ENCODE results near the gene ANK3.

The ANK3 gene

GRCh38 chr10:60291344-60291930 lies 98.2 kb downstream of the ANK3 start:
- no peak for DNase-seq (ENCODE audit: low read depth)

GRCh38 chr10:60290558-60290957 lies 99.1 kb downstream of the ANK3 start:
- no peak for TF ChIP-seq CTCF (IDR thresholded peaks at IDR 0.05; ENCODE audit: insufficient read depth, low read depth, low read length, missing control alignments)
- no peak overlapping the region for H3K4me3 ChIP-seq (ENCODE audit: low read depth, low read length)
- DNase-seq (ENCODE audit: low read depth) = no peak

More at GRCh38 chr10:60291344-60291930, 98.2 kb downstream of the ANK3 start:
- H3K4me3 ChIP-seq (ENCODE audit: low read depth, low read length) = no peak overlapping the region
- TF ChIP-seq CTCF (IDR thresholded peaks at IDR 0.05; ENCODE audit: insufficient read depth, low read depth, low read length, missing control alignments) = no peak

DNA sequence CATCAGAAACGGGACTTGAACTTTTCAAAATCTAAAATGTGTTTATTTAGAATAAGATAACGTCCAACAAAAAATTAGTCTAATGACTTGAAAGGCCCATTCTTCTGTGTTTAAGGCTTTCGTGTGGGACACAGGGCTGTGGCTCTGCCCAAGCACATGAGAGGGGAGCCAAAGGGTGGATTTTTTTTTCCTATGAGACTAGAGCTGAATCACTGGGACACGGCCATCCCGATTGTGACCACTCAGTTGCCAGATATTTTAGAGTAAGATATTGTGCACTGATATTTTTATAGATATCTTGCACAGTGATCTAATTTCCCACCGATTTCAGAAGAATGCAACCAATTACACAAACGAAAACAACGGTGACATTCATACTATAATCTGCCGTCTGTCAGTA lies 99.9 kb downstream of the ANK3 start:
- no peak for TF ChIP-seq CTCF (IDR thresholded peaks at IDR 0.05; ENCODE audit: insufficient read depth, low read depth, low read length, missing control alignments)
- no peak for DNase-seq (ENCODE audit: low read depth)
- no peak overlapping the region for H3K4me3 ChIP-seq (ENCODE audit: low read depth, low read length)

DNA sequence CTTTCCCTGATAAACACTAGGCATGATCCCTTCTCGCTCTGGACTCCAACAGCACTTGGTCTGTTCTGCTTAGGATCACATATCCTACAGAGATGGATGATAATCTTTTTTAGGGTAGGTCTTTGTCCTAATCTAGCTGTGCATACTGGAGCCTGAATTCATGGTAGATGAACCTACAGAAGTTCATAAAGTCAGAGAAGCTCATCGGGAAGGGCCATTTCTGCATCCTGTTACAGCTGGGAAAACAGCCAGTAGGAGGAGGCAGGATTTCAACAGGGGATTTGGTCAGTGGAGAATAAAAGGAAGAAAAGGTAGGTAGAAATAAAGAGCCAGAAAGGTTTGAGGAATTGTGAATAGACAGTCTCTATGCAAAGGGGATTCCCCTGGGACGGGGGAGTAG lies 101.4 kb downstream of the ANK3 start:
- no peak overlapping the region for H3K4me3 ChIP-seq (ENCODE audit: low read depth, low read length)
- no peak for DNase-seq (ENCODE audit: low read depth)
- TF ChIP-seq CTCF (IDR thresholded peaks at IDR 0.05; ENCODE audit: insufficient read depth, low read depth, low read length, missing control alignments) = no peak

DNA sequence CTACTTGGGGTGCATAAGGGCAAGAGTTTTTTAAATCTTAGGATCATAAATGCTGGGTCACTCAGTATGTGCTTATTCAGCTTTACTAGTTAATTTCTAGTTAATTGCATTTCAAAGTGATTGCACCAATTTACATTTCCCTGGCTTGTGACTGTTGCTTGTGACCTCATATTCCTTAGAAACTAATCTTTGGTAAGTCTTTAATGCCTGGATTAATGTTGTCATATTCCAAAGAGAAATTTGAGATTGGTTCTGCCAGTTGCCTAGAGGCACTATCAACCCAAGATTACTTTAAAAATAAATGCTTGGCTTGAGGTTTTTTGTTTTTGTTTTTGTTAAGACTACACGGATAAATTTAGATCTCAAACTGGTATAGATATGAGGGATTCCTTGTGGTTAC lies 103.1 kb downstream of the ANK3 start:
- DNase-seq (ENCODE audit: low read depth) = no peak
- TF ChIP-seq CTCF (IDR thresholded peaks at IDR 0.05; ENCODE audit: insufficient read depth, low read depth, low read length, missing control alignments) = no peak
- H3K4me3 ChIP-seq (ENCODE audit: low read depth, low read length) = no peak overlapping the region

DNA sequence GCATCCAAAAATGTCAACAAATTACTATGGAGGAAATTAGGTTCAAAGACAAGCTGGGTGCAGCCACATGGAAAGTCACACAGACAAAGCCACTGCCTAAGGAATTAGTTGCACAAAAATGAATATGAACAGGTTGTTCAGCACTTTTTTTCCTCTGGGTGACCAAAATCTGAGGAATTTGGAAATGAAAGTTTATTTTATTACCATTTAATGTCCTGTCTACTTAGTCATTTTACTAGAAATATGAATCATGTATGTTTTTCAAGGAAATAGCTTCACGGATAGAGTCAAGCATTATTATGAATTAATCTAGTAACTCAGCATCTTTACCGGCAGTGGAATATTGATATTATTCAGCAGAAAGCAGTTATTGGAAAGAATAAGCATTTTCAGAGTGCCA lies 106.3 kb downstream of the ANK3 start:
- no peak for DNase-seq (ENCODE audit: low read depth)
- no peak for TF ChIP-seq CTCF (IDR thresholded peaks at IDR 0.05; ENCODE audit: insufficient read depth, low read depth, low read length, missing control alignments)
- no peak overlapping the region for H3K4me3 ChIP-seq (ENCODE audit: low read depth, low read length)

- H3K4me3 ChIP-seq (ENCODE audit: low read depth, low read length) = no peak overlapping the region
- peak; percentile 18 for DNase-seq (ENCODE audit: low read depth)
- TF ChIP-seq CTCF (IDR thresholded peaks at IDR 0.05; ENCODE audit: insufficient read depth, low read depth, low read length, missing control alignments) = no peak
Measured at GRCh38 chr10:60282771-60283353, 106.8 kb downstream of the ANK3 start.
